ENCODE data around the gene MPP7.

Gene MPP7

GRCh38 chr10:28318626-28319025 is 15.8 kb upstream of the MPP7 start:
- no peak for TF ChIP-seq GABPA (IDR thresholded peaks at IDR 0.05; ENCODE audit: low read depth)
- TF ChIP-seq POLR2AphosphoS5 (IDR thresholded peaks at IDR 0.05; ENCODE audit: low read depth) = no peak
- TF ChIP-seq SPI1 (IDR thresholded peaks at IDR 0.05; ENCODE audit: borderline replicate concordance, low read depth) = no peak
- no peak for TF ChIP-seq CTCF (IDR thresholded peaks at IDR 0.05; ENCODE audit: insufficient read depth, low read length)
- TF ChIP-seq REST (IDR thresholded peaks at IDR 0.05; ENCODE audit: insufficient replicate concordance, low read depth) = no peak
- Histone ChIP-seq H3K27ac (replicated peaks) (no peak overlapping the region), H3K27me3 (ENCODE audit: insufficient read depth, poor library complexity, severe bottlenecking) (no peaks in the 10 kb centered on the region), H3K4me3 (replicated peaks; ENCODE audit: insufficient read depth, low read length) (no peak overlapping the region)
- DNase-seq (ENCODE audit: low read depth in 1 of 2, low spot score in 1 of 2) = no peak

GRCh38 chr10:28317760-28318159 is 14.9 kb upstream of the MPP7 start:
- DNase-seq (ENCODE audit: low read depth in 1 of 2, low spot score in 1 of 2) = no peak

GRCh38 chr10:28316696-28317095 is 13.8 kb upstream of the MPP7 start:
- Histone ChIP-seq H3K4me3 (replicated peaks; ENCODE audit: insufficient read depth, low read length) (no peak overlapping the region), H3K27me3 (ENCODE audit: insufficient read depth, poor library complexity, severe bottlenecking) (no peaks in the 10 kb centered on the region), H3K27ac (replicated peaks) (no peak overlapping the region)
- no peak for TF ChIP-seq GABPA (IDR thresholded peaks at IDR 0.05; ENCODE audit: low read depth)
- no peak for TF ChIP-seq REST (IDR thresholded peaks at IDR 0.05; ENCODE audit: insufficient replicate concordance, low read depth)
- no peak for TF ChIP-seq SPI1 (IDR thresholded peaks at IDR 0.05; ENCODE audit: borderline replicate concordance, low read depth)
- TF ChIP-seq POLR2AphosphoS5 (IDR thresholded peaks at IDR 0.05; ENCODE audit: low read depth) = no peak
- TF ChIP-seq CTCF (IDR thresholded peaks at IDR 0.05; ENCODE audit: insufficient read depth, low read length) = no peak
- no peak for DNase-seq (ENCODE audit: low read depth in 1 of 2, low spot score in 1 of 2)

More at GRCh38 chr10:28317760-28318159, 14.9 kb upstream of the MPP7 start:
- Histone ChIP-seq H3K27me3 (ENCODE audit: insufficient read depth, poor library complexity, severe bottlenecking) (no peaks in the 10 kb centered on the region), H3K4me3 (replicated peaks; ENCODE audit: insufficient read depth, low read length) (no peak overlapping the region), H3K27ac (replicated peaks) (no peak overlapping the region)
- TF ChIP-seq POLR2AphosphoS5 (IDR thresholded peaks at IDR 0.05; ENCODE audit: low read depth) (no peak), CTCF (IDR thresholded peaks at IDR 0.05; ENCODE audit: insufficient read depth, low read length) (no peak), SPI1 (IDR thresholded peaks at IDR 0.05; ENCODE audit: borderline replicate concordance, low read depth) (no peak), GABPA (IDR thresholded peaks at IDR 0.05; ENCODE audit: low read depth) (no peak), REST (IDR thresholded peaks at IDR 0.05; ENCODE audit: insufficient replicate concordance, low read depth) (no peak)

Measured in HL-60 (cell line).